ENCODE results near the gene NUDT1. TPM values are rescaled to one million over a fixed set of nuclear protein-coding genes. Genes with fewer than 3 reads are reported as not detected.

The NUDT1 gene
- total and polyA plus RNA-seq, 2 donors (not counting 3 experiments of a cell fraction or from before 2014, with no cell fraction given): 23.9 to 25.9 TPM

GRCh38 chr7:2257651-2258050 is 15.6 kb downstream of the NUDT1 start:
- dilution Hi-C loops (cut with MboI; ENCODE audit: extremely low pct_ligation_motif_present, low sequenced_read_pairs): no loop called here
- H3K27ac ChIP-seq (ENCODE audit: insufficient read depth, low read depth, low read length): no peak overlapping the region
- intact Hi-C loops (cut with micrococcal nuclease): no loop called here
- no peak overlapping the region for H2AFZ ChIP-seq (ENCODE audit: low read depth, low read length)
- H3K36me3 ChIP-seq (ENCODE audit: control insufficient read depth in 2 of 2, extremely low read depth in 1 of 2, insufficient read depth in 2 of 2, low read length in 2 of 2): peaks cover 0 to 12% of the 10 kb centered on the region in 2 experiments
- DNase-seq (ENCODE audit: low read depth, low spot score) (no peak), FAIRE-seq (no peak)
- ChIA-PET POLR2A (no interaction called here), CTCF (interaction anchor here (0.6 to 1.7 kb wide), 2 partner anchors 9 to 90 kb away, joined by 3 to 5 read pairs; no protein-coding TSS in a partner anchor)
- no peaks in the 10 kb centered on the region for H3K4me1 ChIP-seq (ENCODE audit: control insufficient read depth, extremely low read depth, insufficient read depth, low read length)
- no peaks in the 10 kb centered on the region for H3K9me1 ChIP-seq (replicated peaks; ENCODE audit: control insufficient read depth, extremely low read depth, insufficient read depth, low read length)
- no peaks in the 10 kb centered on the region for H3K9me3 ChIP-seq (replicated peaks; ENCODE audit: control insufficient read depth, insufficient read depth, low read length)
- TF ChIP-seq EZH2 (IDR thresholded peaks at IDR 0.05; ENCODE audit: borderline replicate concordance, low read depth, low read length, severe bottlenecking) (no peak), POLR2AphosphoS5 (IDR thresholded peaks at IDR 0.05; ENCODE audit: insufficient read depth, low read depth, low read length) (no peak), MAX (IDR thresholded peaks at IDR 0.05; ENCODE audit: insufficient read depth, insufficient read length) (no peak), CTCF (IDR thresholded peaks at IDR 0.05; ENCODE audit: extremely low read depth in 1 of 2, insufficient read depth in 1 of 2, low read depth in 1 of 2, low read length in 2 of 2) (no peak), POLR2A (IDR thresholded peaks at IDR 0.05; ENCODE audit: low read depth, low read length) (no peak), FOS (IDR thresholded peaks at IDR 0.05; ENCODE audit: borderline replicate concordance, insufficient read depth, low read length) (no peak)
- no peaks in the 10 kb centered on the region for H3K27me3 ChIP-seq (ENCODE audit: control insufficient read depth in 2 of 2, insufficient read depth in 2 of 2, low read length in 2 of 2)
- H4K20me1 ChIP-seq (replicated peaks; ENCODE audit: control insufficient read depth, extremely low read depth, insufficient read depth, low read length): no peaks in the 10 kb centered on the region
- no peak overlapping the region for H3K9ac ChIP-seq (replicated peaks; ENCODE audit: extremely low read depth, insufficient read depth, low read length)
- H3K79me2 ChIP-seq (ENCODE audit: control insufficient read depth, insufficient read depth, low read length): no peaks in the 10 kb centered on the region
- BruUV-seq (replicated peaks): no TSS peak
- H3K4me2 ChIP-seq (ENCODE audit: insufficient read depth, low read length): no peak overlapping the region
- H3K4me3 ChIP-seq (replicated peaks in 1 of 3; ENCODE audit: insufficient read depth in 1 of 3, low read depth in 1 of 3, low read length in 3 of 3): no peak overlapping the region

Data from endothelial cell of umbilical vein (primary cell).